ENCODE measurements around the gene HGF.

The HGF gene

DNA sequence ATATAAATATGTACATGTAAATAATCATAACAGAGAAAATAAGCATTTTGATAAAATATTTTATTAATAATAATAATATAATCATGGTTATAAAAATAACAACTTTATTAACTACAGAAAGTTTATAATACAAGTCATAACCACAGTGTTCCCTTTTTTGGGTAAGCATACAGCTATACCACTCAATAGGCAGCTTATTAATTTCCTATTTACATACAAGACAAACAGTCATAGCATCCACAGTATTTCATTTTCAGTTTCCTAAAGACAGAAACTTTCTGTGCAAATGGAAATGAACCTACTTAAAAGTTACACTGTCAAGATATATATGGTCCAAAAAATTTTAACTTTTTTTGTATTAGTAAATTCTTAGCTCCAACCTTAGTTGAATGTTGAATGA is 70.9 kb downstream of the HGF start:
- DNase-seq (ENCODE audit: extremely low read depth, insufficient read length), result no peak
- no peak overlapping the region for H3K4me3 ChIP-seq (replicated peaks; ENCODE audit: low read depth, low read length)
- no peak for TF ChIP-seq CTCF (IDR thresholded peaks at IDR 0.05; ENCODE audit: insufficient read depth, low read length, poor library complexity, severe bottlenecking)

DNA sequence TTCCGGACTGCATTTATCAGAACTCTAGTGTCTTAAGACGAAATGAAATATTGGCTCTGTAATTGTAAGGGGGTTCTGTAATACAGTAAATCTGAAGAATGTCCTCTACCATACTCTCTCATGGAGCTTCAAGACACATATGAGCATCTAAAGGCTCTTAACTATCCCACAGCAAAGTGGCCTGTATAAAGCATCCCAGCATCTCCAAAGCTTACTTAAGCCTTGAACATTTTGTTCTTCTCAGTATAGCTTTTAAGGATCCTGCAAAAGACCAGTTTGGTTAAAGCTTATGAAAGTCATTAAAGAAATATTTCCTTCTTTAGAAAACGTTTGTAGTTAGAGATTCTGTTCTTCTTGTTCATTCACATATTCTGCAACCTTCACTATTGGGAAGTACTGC is 75.1 kb downstream of the HGF start:
- TF ChIP-seq CTCF (IDR thresholded peaks at IDR 0.05; ENCODE audit: insufficient read depth, low read length, poor library complexity, severe bottlenecking), result no peak
- Histone ChIP-seq H3K4me3 (replicated peaks; ENCODE audit: low read depth, low read length) (no peak overlapping the region), H3K27me3 (replicated peaks; ENCODE audit: control insufficient read depth, insufficient read depth, low read length) (no peaks in the 10 kb centered on the region), H3K36me3 (ENCODE audit: control insufficient read depth, insufficient read depth, low read length) (no peaks in the 10 kb centered on the region)
- DNase-seq (ENCODE audit: extremely low read depth, insufficient read length), result no peak

More for the DNA sequence above, 70.9 kb downstream of the HGF start:
- Histone ChIP-seq H3K36me3 (ENCODE audit: control insufficient read depth, insufficient read depth, low read length) (no peaks in the 10 kb centered on the region), H3K27me3 (replicated peaks; ENCODE audit: control insufficient read depth, insufficient read depth, low read length) (no peaks in the 10 kb centered on the region)

- H3K27me3 ChIP-seq (replicated peaks; ENCODE audit: control insufficient read depth, insufficient read depth, low read length), result no peaks in the 10 kb centered on the region
- H3K4me3 ChIP-seq (replicated peaks; ENCODE audit: low read depth, low read length), result no peak overlapping the region
- TF ChIP-seq CTCF (IDR thresholded peaks at IDR 0.05; ENCODE audit: insufficient read depth, low read length, poor library complexity, severe bottlenecking), result no peak
- no peak for DNase-seq (ENCODE audit: extremely low read depth, insufficient read length)
- no peaks in the 10 kb centered on the region for H3K36me3 ChIP-seq (ENCODE audit: control insufficient read depth, insufficient read depth, low read length)
Measured at GRCh38 chr7:81693894-81694293, 76.0 kb downstream of the HGF start.

DNA sequence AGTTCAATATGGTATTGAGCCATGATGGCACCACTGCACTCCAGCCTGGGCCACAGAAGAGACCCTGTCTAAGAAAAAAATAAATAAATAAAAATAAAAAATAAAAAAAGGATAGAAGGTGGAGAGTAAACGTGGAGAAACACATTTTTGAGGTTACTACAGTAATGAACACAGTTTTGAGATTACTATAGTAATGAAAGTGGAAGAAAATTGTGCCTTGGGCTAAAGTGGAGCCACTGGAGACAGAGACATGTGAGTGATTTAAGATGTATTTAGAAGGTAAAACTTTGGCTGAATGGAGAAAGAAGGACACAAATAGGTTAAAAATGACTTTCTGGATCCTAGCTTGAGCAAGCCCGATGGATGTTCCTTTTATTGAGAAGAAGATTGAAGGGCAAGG is 76.8 kb downstream of the HGF start:
- Histone ChIP-seq H3K27me3 (replicated peaks; ENCODE audit: control insufficient read depth, insufficient read depth, low read length) (no peaks in the 10 kb centered on the region), H3K4me3 (replicated peaks; ENCODE audit: low read depth, low read length) (no peak overlapping the region), H3K36me3 (ENCODE audit: control insufficient read depth, insufficient read depth, low read length) (no peaks in the 10 kb centered on the region)
- no peak for TF ChIP-seq CTCF (IDR thresholded peaks at IDR 0.05; ENCODE audit: insufficient read depth, low read length, poor library complexity, severe bottlenecking)
- no peak for DNase-seq (ENCODE audit: extremely low read depth, insufficient read length)

DNA sequence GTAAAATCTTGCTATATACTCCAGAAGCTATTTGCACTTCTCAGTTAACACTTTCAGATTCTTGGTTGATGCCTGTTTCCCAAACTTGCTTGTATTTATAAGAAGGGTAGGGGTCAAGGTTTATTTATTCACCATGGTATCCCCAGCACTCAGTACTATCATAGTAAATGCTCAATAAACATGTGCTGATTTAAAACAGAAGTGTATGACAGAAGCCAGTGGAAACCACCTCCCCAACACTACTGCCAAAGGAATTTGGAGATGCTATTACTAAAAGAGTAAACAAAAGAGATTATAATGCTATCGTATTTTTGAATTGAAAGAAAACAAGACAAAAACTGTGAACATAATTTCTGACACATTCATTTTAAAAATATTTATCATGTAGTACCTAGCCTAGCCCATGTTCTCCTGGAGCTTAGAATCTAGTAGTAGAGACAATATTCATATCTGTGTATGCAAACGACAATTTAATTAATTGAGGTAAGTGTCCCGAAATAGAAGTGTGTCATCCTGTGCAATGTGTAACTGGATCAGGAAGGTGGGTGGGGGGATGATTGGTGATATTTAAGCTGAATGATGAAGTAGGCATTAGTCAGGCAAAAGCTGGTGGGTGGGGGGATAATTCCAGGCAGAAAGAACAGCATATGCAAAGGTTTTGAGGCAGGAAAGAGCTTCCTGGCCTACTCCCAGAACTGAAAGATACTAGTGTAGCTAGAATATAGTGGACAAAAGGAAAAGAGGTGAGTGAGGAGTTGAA is 77.5 kb downstream of the HGF start:
- no peak overlapping the region for H3K4me3 ChIP-seq (replicated peaks; ENCODE audit: low read depth, low read length)
- H3K36me3 ChIP-seq (ENCODE audit: control insufficient read depth, insufficient read depth, low read length), result no peaks in the 10 kb centered on the region
- no peaks in the 10 kb centered on the region for H3K27me3 ChIP-seq (replicated peaks; ENCODE audit: control insufficient read depth, insufficient read depth, low read length)
- TF ChIP-seq CTCF (IDR thresholded peaks at IDR 0.05; ENCODE audit: insufficient read depth, low read length, poor library complexity, severe bottlenecking), result no peak
- no peak for DNase-seq (ENCODE audit: extremely low read depth, insufficient read length)

All from GM06990 (cell line).